Skeletal muscle satellite cell (primary cell): ENCODE results near the gene CCNG2.

Experiments
- H3K27me3 ChIP-seq: 2 replicates; pipeline ENCODE4 v1.7.0; 2013; ENCODE audit warnings: low read length; ENCODE audit not compliant: control insufficient read depth, insufficient read depth
- H3K36me3 ChIP-seq: 2 replicates; pipeline ENCODE4 v1.7.0; 2013; ENCODE audit warnings: mild to moderate bottlenecking, control low read depth, low read length; ENCODE audit not compliant: insufficient read depth
- H3K4me1 ChIP-seq: 2 replicates; pipeline ENCODE4 v1.7.0; 2013; ENCODE audit warnings: low read length; ENCODE audit not compliant: control insufficient read depth, insufficient read depth
- H3K4me2 ChIP-seq: 2 replicates; pipeline ENCODE4 v1.7.0; 2013; ENCODE audit warnings: mild to moderate bottlenecking, low read length
- H3K4me3 ChIP-seq: 2 replicates; pipeline ENCODE4 v1.7.0; 2013; ENCODE audit warnings: low read length
- H3K9ac ChIP-seq: 2 replicates; pipeline ENCODE4 v1.7.0; 2013; ENCODE audit warnings: mild to moderate bottlenecking, low read depth, low read length, moderate library complexity
- H3K9me3 ChIP-seq: replicated peaks from 2 replicates; pipeline ENCODE4 v1.7.0; 2013; ENCODE audit warnings: mild to moderate bottlenecking, control low read depth, low read length

CCNG2 gene

DNA sequence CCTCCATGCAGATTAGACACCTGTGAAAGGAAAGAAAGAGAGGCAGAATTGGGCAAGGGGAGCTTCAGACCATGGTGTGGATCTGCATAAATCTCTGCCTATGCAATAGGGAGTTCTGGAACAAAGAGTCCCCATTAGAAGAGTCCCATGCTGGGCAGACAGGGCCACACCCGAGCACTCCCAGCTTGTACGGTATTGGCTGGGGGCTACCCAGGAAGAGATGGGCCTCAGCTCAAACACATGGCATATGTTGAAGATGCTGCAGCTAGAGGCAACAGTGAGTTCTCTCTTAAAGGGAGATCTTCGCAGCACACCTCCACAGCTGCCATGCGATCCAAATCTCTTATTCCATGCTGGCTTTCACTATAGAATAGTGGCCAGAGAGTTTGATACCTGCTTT, 24.7 kb downstream of the CCNG2 start:
- Histone ChIP-seq H3K4me2 (no peak overlapping the region), H3K4me1 (peaks cover 15% of the 10 kb centered on the region), H3K9me3 (no peaks in the 10 kb centered on the region), H3K4me3 (no peak overlapping the region), H3K36me3 (no peaks in the 10 kb centered on the region), H3K9ac (no peak overlapping the region), H3K27me3 (peaks cover 5% of the 10 kb centered on the region)

DNA sequence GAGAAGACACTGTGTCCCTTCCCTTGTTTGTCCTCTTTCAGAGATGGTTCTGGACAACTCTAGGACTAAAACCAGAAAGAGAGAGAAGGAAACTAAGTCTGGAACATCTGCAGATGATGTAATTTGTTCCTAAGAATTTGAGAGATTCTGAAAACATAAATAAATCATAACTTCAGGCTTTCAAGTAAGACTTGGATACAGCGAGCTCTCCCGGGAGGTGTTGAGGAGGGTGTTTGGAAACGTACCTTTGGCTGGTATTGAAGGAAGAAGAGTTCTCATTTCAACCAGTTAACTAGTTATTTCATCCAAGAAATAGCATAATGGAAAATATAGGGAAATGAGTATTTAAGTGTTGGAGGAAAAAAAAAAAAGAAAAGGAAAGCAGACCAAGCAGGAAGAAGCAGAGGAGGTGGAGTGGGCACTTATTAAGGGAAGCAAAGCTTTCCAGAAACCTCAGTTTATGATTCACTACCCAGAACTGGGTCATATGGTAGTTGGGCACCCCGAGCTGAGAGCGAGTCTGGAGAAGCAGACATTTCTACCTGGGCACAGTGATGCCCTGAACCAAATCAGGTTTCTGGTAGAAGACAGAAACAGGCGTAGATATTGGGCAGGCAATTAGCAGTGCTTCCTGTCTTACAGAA, 26.9 kb downstream of the CCNG2 start:
- no peak overlapping the region for H3K9ac ChIP-seq
- peaks cover 5% of the 10 kb centered on the region for H3K27me3 ChIP-seq
- H3K4me3 ChIP-seq: no peak overlapping the region
- H3K36me3 ChIP-seq: no peaks in the 10 kb centered on the region
- H3K4me2 ChIP-seq: no peak overlapping the region
- no peaks in the 10 kb centered on the region for H3K9me3 ChIP-seq
- H3K4me1 ChIP-seq: no peaks in the 10 kb centered on the region

DNA sequence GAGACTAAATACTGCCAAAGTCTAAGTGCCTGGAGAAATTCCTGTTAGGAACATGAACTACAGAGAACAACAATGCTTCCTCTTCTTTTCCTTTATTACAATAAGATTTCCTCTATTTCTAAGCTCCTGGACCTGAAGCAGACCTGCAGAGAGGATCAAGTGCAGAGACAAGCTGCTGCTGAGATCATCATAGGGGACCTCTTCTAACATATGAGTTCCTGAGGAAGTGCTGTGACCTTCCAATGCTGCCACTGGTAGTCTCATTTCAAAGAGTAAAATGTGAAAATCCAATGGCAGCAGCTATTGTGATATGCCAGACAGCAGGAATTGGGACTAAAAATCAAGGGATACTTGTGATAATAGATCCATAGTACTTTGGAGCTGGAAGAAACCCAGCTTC, 28.0 kb downstream of the CCNG2 start:
- Histone ChIP-seq H3K36me3 (no peaks in the 10 kb centered on the region), H3K27me3 (peaks cover 5% of the 10 kb centered on the region), H3K4me2 (no peak overlapping the region), H3K9ac (no peak overlapping the region), H3K4me3 (no peak overlapping the region), H3K4me1 (no peaks in the 10 kb centered on the region), H3K9me3 (no peaks in the 10 kb centered on the region)

DNA sequence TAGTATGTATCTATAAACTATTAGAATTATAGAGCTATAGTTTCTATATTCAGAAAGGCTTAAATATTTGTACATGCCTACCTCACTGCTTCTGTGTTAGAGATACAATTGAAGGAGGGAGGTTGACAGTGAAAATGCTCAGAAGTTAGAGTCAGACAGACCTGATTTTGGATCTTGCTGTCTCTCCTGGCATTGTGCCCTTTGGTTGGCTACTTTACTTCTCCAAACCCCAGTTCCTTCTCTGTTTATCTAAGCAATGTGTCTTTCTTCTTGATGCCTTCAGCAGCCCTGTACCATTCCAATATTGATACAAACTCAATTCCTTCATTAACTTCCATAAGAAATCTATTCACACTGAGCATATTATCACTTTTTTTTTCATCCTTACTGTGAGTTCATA, 28.7 kb downstream of the CCNG2 start:
- no peak overlapping the region for H3K4me3 ChIP-seq
- H3K4me1 ChIP-seq: no peaks in the 10 kb centered on the region
- no peaks in the 10 kb centered on the region for H3K36me3 ChIP-seq
- H3K27me3 ChIP-seq: peaks cover 5% of the 10 kb centered on the region
- H3K9me3 ChIP-seq: no peaks in the 10 kb centered on the region
- no peak overlapping the region for H3K9ac ChIP-seq
- no peak overlapping the region for H3K4me2 ChIP-seq

DNA sequence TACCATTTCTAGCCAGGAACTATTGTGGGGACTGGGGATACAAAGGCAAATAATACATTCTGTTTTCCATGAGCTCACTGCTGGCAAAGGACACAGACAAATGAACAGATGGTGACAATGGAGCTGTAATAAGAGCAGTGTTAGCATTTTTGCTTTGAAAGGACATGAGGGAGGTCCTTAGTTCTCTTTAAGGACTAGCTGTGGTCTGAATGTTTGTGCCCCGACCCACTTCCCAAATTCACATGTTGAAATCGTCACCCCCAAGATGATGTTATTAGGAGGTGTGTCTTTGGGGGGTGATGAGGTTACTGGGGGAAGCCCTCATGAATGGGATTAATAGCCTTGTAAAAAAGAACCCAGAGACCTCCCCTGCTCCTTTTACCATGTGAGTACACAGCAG, 30.3 kb downstream of the CCNG2 start:
- Histone ChIP-seq H3K4me3 (no peak overlapping the region), H3K4me1 (peaks cover 3% of the 10 kb centered on the region), H3K4me2 (no peak overlapping the region), H3K9me3 (no peaks in the 10 kb centered on the region), H3K27me3 (peaks cover 5% of the 10 kb centered on the region), H3K9ac (no peak overlapping the region), H3K36me3 (no peaks in the 10 kb centered on the region)

DNA sequence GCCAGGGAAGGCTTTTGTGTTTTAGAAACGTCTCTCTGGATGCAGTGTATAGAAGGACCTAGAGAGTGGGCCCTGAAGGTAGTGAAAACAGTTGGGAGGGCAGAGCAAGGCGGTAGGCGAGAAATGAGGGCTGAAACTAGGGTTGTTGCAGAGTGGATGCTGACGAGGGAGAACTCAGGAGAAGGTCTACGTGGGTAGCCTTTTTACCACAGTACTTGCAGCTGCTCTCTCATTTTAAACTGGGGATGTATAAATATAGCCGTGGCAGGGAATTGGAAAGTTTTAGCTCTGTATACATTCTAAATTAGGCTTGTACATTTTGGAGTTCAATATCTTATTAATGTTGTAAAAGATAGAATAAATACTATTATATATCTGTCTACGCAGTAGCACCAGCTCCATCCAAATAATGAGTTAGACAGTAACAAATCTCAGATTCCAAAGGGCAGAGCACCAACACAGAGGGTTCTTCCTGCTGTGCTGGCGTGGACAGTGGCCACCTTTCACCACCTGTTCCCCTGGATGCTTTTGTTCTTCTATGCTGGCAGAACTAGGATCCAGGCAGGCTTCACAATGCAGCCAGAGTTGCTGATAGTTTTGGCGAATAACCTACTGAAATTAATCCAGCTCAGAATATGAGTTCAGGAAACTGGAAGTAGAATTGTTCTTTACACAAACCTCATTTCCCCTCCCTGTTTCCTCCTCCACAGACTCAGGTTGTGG, 31.7 kb downstream of the CCNG2 start:
- Histone ChIP-seq H3K36me3 (no peaks in the 10 kb centered on the region), H3K9me3 (no peaks in the 10 kb centered on the region), H3K27me3 (peaks cover 5% of the 10 kb centered on the region), H3K9ac (no peak overlapping the region), H3K4me3 (no peak overlapping the region), H3K4me1 (peaks cover 3% of the 10 kb centered on the region), H3K4me2 (no peak overlapping the region)

DNA sequence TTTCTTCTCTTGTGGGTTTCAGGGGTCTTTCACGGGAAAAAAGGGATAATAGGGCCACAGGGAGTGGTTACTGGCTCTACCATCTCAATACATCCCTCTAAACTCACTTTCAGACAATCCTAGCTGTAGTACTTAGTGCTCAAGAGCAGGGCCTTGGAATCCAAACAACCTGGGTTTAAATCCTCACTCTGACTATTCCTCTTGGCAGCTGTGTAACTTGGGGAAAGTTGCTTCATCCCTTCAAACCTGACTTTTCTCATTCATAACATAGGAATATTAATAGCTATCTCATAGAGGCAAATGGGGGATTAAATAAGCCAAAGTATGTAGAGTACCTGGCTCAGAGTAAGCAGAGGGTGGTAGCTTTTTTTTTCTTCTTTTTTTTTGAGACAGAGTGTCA, 32.4 kb downstream of the CCNG2 start:
- Histone ChIP-seq H3K36me3 (no peaks in the 10 kb centered on the region), H3K9me3 (no peaks in the 10 kb centered on the region), H3K27me3 (no peaks in the 10 kb centered on the region), H3K4me3 (no peak overlapping the region), H3K9ac (no peak overlapping the region), H3K4me2 (no peak overlapping the region), H3K4me1 (peaks cover 3% of the 10 kb centered on the region)

DNA sequence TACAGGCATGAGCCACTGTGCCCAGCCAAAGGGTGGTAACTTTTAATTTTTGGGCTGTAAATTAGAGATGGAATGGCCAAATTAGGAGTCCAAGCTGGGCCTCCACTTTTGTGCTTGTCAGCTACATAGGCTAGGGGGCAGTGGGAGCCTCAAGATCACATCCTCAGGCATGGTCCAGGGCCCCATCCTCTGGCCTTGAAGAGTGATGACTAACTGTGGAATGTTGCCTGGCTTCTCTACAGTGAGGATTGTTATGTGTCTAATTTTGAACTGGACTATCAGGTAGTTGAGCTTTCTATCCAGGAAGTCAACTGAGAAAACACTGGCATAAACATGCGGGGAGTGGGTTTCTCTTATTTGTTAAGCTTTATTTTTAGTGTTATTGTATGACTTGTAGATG, 33.0 kb downstream of the CCNG2 start:
- H3K9me3 ChIP-seq: no peaks in the 10 kb centered on the region
- H3K4me1 ChIP-seq: peaks cover 3% of the 10 kb centered on the region
- H3K4me2 ChIP-seq: no peak overlapping the region
- peaks cover 4% of the 10 kb centered on the region for H3K27me3 ChIP-seq
- no peak overlapping the region for H3K9ac ChIP-seq
- H3K36me3 ChIP-seq: no peaks in the 10 kb centered on the region
- no peak overlapping the region for H3K4me3 ChIP-seq

DNA sequence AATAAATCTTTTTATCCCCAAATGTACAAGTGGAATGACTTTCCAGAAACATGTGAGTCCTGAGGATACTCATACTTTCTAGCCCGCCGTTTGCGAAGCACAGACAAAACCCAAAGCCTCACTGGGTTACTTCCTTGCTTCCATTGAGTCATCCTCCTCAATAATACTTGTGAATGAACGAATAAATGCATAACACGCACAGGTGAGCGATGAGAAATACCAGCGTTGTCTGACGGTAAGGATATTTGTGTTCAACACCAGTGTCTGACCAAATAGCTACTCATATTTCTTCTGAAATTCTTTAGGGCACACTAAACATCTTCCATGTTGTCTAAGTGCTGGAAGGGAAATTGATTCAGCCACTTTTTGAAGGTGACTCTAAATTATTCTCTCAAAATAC, 36.0 kb downstream of the CCNG2 start:
- H3K4me2 ChIP-seq: no peak overlapping the region
- peaks cover 3% of the 10 kb centered on the region for H3K4me1 ChIP-seq
- H3K9ac ChIP-seq: no peak overlapping the region
- no peaks in the 10 kb centered on the region for H3K36me3 ChIP-seq
- no peak overlapping the region for H3K4me3 ChIP-seq
- no peaks in the 10 kb centered on the region for H3K9me3 ChIP-seq
- H3K27me3 ChIP-seq: peaks cover 7% of the 10 kb centered on the region

DNA sequence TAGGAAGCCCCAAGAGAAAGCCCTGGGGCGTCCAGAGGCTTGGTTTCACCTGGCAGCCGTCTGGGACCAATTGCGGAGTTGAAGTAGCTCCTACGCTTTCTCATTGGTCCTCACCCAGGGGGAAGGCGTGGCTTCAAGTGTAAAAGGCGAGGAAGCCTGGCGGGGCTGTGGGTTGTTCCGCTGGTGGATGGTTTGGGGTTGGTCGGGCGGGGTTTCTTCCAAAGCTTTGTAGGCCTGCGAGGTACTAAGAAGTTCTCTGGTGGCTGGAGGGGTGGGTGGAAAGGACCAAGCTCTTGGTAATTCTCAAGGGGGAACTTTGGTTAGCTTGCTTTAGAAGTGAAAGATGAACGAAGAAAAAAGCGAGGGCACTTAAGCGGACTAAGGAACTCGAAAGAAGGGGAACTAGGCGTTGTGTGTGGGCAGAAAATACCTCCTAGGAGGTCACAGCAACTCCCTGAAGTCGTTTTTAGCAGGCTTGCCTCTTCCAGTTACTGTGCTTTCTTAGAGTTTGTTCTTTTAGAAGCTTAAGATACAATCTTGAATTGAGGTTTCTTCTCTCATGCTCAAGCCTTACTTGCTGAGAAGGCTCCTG, 36.6 kb downstream of the CCNG2 start:
- peaks cover 7% of the 10 kb centered on the region for H3K27me3 ChIP-seq
- H3K36me3 ChIP-seq: no peaks in the 10 kb centered on the region
- no peak overlapping the region for H3K4me3 ChIP-seq
- no peak overlapping the region for H3K4me2 ChIP-seq
- H3K9ac ChIP-seq: no peak overlapping the region
- H3K9me3 ChIP-seq: no peaks in the 10 kb centered on the region
- peaks cover 3% of the 10 kb centered on the region for H3K4me1 ChIP-seq

DNA sequence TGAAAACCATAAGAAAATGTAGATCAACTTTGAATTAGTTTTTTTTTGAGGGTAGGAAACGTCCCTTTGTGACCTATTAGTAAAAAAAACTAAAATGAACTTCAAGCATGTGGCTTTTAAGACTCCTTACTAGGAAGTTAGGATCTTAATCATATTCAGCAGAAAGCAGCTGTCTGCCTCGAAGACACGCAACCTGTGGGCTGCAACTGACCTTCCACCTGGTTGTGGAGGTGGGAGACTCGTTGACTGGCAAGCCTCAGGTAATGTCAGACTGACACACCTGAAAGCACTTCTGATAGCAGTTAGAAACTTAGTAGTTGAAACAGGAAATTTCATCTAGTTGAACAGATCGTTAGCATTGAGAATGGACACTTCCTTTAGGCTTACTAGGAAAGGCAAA, 37.4 kb downstream of the CCNG2 start:
- Histone ChIP-seq H3K36me3 (no peaks in the 10 kb centered on the region), H3K9ac (no peak overlapping the region), H3K4me1 (peaks cover 3% of the 10 kb centered on the region), H3K4me3 (no peak overlapping the region), H3K9me3 (no peaks in the 10 kb centered on the region), H3K27me3 (peaks cover 7% of the 10 kb centered on the region), H3K4me2 (no peak overlapping the region)

DNA sequence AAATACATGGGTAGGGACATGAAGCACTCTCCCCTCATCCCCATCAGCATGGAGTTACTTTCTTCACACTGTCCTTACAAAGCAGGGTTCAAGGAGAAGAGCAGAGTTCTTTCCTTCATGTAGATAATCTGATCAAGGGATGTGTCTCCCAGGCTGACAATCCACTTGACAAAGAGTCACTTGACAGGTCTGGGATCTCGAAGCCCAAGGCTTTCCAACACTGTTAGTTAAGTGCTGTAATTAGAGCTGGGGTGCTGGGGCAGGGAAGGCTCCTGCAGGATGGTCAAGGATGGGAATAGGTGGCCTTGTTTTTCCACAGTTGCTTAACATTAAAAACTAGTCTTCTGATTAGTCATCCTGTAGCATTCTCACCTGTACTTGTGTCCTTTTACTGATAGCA, 38.0 kb downstream of the CCNG2 start:
- no peaks in the 10 kb centered on the region for H3K36me3 ChIP-seq
- H3K9ac ChIP-seq: no peak overlapping the region
- no peaks in the 10 kb centered on the region for H3K9me3 ChIP-seq
- H3K4me1 ChIP-seq: peaks cover 3% of the 10 kb centered on the region
- H3K4me3 ChIP-seq: no peak overlapping the region
- H3K4me2 ChIP-seq: no peak overlapping the region
- peaks cover 7% of the 10 kb centered on the region for H3K27me3 ChIP-seq
